ENCODE results near the gene GAPVD1.
"Not testable (repeated sequence)": the region's sequence is repeated elsewhere in the genome, so short reads cannot be mapped to it uniquely, and the experiment has no call there.

GAPVD1 gene

GRCh38 chr9:125312411-125312810 is 50.8 kb downstream of the GAPVD1 start:
- DNase-seq = no peak

GRCh38 chr9:125316359-125316758 is 54.7 kb downstream of the GAPVD1 start:
- not testable (repeated sequence) for DNase-seq

- no peak for DNase-seq
These were observed 56.1 kb downstream of the GAPVD1 start for GRCh38 chr9:125317704-125318103.

- DNase-seq = no peak
These were observed 59.9 kb downstream of the GAPVD1 start for GRCh38 chr9:125321496-125321895.

GRCh38 chr9:125323615-125324014 is 62.0 kb downstream of the GAPVD1 start:
- DNase-seq = no peak

GRCh38 chr9:125325826-125326225 is 64.2 kb downstream of the GAPVD1 start:
- DNase-seq = no peak

GRCh38 chr9:125329978-125330377 is 68.4 kb downstream of the GAPVD1 start:
- DNase-seq = no peak

GRCh38 chr9:125330587-125330986 is 69.0 kb downstream of the GAPVD1 start:
- DNase-seq = no peak

- DNase-seq = no peak
These were observed 70.9 kb downstream of the GAPVD1 start for GRCh38 chr9:125332527-125332926.

GRCh38 chr9:125337236-125337635 is 75.6 kb downstream of the GAPVD1 start:
- DNase-seq = no peak

- no peak for DNase-seq
These were observed 77.3 kb downstream of the GAPVD1 start for GRCh38 chr9:125338929-125339328.

GRCh38 chr9:125341566-125341965 is 79.9 kb downstream of the GAPVD1 start:
- no peak for DNase-seq

GRCh38 chr9:125343518-125344275 is 82.1 kb downstream of the GAPVD1 start:
- DNase-seq = peak; percentile 3

- no peak for DNase-seq
These were observed 84.6 kb downstream of the GAPVD1 start for GRCh38 chr9:125346080-125346732.

- no peak for DNase-seq
These were observed 94.0 kb downstream of the GAPVD1 start for GRCh38 chr9:125355601-125356000.

GRCh38 chr9:125356032-125356431 is 94.4 kb downstream of the GAPVD1 start:
- DNase-seq = no peak

- no peak for DNase-seq
These were observed 97.4 kb downstream of the GAPVD1 start for GRCh38 chr9:125359011-125359410.

GRCh38 chr9:125360601-125361000 is 99.0 kb downstream of the GAPVD1 start:
- DNase-seq = no peak

GRCh38 chr9:125361837-125362531 is 100.4 kb downstream of the GAPVD1 start:
- DNase-seq = no peak

GRCh38 chr9:125366676-125367075 is 105.0 kb downstream of the GAPVD1 start:
- no peak for DNase-seq

- DNase-seq = no peak
These were observed 109.2 kb downstream of the GAPVD1 start for GRCh38 chr9:125370786-125371185.

GRCh38 chr9:125372441-125373226 is 111.0 kb downstream of the GAPVD1 start:
- no peak for DNase-seq
